Fibroblast of villous mesenchyme (primary cell): ENCODE data around the gene MTHFD1L. TPM values are rescaled to one million over a fixed set of nuclear protein-coding genes. Genes with fewer than 3 reads are reported as not detected.

Experiments
- DNase-seq: peaks from one replicate; pipeline ENCODE4 v3.0.0-alpha.2; 2010; ENCODE audit warnings: low read depth
- H3K4me3 ChIP-seq: 2 replicates; pipeline ENCODE4 v1.5.1; 2011; ENCODE audit warnings: low read depth, mild to moderate bottlenecking, low read length
- total RNA-seq: library from RNA; depleted of rRNA; stranded (reverse); fragments of >200 nt; gene quantifications from 2 replicates; pipeline ENCODE4 v1.2.3, GENCODE V29; 2012
- TF ChIP-seq, protein P1 (sequence below): IDR thresholded peaks from 2 replicates; pipeline ENCODE4 v1.5.1; 2012; ENCODE audit warnings: low read depth, mild to moderate bottlenecking, low read length; ENCODE audit not compliant: insufficient read depth

MTHFD1L gene
- total RNA-seq, 1 donor, result 43.2 TPM

GRCh38 chr6:150866991-150867501 lies 1.5 kb downstream of the MTHFD1L start:
- H3K4me3 ChIP-seq, result peak overlapping the region; percentile 64
- TF ChIP-seq, protein P1, sequence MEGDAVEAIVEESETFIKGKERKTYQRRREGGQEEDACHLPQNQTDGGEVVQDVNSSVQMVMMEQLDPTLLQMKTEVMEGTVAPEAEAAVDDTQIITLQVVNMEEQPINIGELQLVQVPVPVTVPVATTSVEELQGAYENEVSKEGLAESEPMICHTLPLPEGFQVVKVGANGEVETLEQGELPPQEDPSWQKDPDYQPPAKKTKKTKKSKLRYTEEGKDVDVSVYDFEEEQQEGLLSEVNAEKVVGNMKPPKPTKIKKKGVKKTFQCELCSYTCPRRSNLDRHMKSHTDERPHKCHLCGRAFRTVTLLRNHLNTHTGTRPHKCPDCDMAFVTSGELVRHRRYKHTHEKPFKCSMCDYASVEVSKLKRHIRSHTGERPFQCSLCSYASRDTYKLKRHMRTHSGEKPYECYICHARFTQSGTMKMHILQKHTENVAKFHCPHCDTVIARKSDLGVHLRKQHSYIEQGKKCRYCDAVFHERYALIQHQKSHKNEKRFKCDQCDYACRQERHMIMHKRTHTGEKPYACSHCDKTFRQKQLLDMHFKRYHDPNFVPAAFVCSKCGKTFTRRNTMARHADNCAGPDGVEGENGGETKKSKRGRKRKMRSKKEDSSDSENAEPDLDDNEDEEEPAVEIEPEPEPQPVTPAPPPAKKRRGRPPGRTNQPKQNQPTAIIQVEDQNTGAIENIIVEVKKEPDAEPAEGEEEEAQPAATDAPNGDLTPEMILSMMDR, result no peak
- DNase-seq, result no peak

- H3K4me3 ChIP-seq, result no peak overlapping the region
- TF ChIP-seq, protein P1, result no peak
- DNase-seq, result no peak
Measured at GRCh38 chr6:150868759-150869158, 3.3 kb downstream of the MTHFD1L start.

GRCh38 chr6:150874179-150874578 lies 8.7 kb downstream of the MTHFD1L start:
- TF ChIP-seq, protein P1, result no peak
- H3K4me3 ChIP-seq, result no peak overlapping the region
- no peak for DNase-seq

- no peak overlapping the region for H3K4me3 ChIP-seq
- TF ChIP-seq, protein P1, result no peak
- DNase-seq, result no peak
Measured at GRCh38 chr6:150875841-150876240, 10.3 kb downstream of the MTHFD1L start.

DNA sequence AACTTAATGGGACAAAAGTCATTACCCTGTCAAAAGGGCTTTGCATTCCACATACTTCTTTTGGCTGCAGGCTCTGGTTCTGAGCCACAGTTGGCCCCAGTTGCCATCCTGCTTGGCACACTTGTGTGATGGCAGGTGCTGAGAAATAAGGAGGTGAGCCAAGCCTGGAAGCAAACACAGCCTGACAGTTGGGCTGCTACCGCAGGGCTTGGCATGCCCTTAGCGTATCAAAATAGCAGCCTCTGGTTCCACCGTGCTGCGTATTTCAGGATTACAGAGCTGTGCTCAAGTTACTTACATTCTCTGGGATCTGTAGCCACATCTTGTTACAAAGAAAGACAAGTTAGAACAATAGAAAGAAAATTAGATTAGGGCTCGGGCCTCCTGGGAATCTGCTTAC lies 11.1 kb downstream of the MTHFD1L start:
- no peak for DNase-seq
- no peak overlapping the region for H3K4me3 ChIP-seq
- TF ChIP-seq, protein P1, result no peak

DNA sequence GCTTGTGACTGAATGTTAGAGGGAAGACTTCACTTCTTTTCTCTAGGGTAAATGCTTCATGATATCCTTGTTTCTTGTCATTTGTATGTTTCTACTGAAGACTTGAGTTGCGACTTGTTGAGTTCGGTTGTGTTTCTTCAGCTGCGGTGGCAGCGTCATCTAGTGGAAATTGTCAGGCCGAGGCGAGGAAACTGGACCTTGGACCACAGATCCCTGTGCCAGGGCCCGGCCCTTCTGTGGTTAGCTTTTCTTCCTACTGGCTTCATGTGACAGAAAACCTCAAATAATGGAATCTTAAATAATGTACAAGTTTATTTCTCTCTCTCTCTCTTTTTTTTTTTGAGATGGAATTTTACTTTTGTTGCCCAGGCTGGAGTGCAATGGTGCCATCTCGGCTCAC lies 12.4 kb downstream of the MTHFD1L start:
- no peak overlapping the region for H3K4me3 ChIP-seq
- TF ChIP-seq, protein P1, result no peak
- DNase-seq, result no peak
